Colonic mucosa (tissue), 4 donors: ENCODE measurements around the gene REN. TPM values are rescaled to one million over a fixed set of nuclear protein-coding genes. Genes with fewer than 3 reads are reported as not detected.

Source experiments
- DNase-seq: peaks from one replicate; pipeline ENCODE4 v3.0.0-alpha.2; 2020
- H3K27ac ChIP-seq: fragments of 200-600 bp; one replicate; pipeline ENCODE4 v1.8.0; 2021
- H3K27me3 ChIP-seq: fragments of 200-600 bp; one replicate; pipeline ENCODE4 v1.8.0; 2021
- H3K36me3 ChIP-seq: fragments of 200-600 bp; one replicate; pipeline ENCODE4 v1.8.0; 2021
- H3K4me1 ChIP-seq: fragments of 200-600 bp; one replicate; pipeline ENCODE4 v1.8.0; 2021; ENCODE audit warnings: mild to moderate bottlenecking
- H3K4me3 ChIP-seq: fragments of 200-600 bp; one replicate; pipeline ENCODE4 v1.8.0; 2021
- H3K9ac ChIP-seq, 2 donors: one replicate each; pipeline ENCODE4 v1.7.0; 2013; ENCODE audit warnings: control low read depth in 2 of 2, low read depth in 2 of 2, low read length in 2 of 2
- H3K9me3 ChIP-seq: fragments of 200-600 bp; one replicate; pipeline ENCODE4 v1.8.0; 2021
- intact Hi-C: fragments of 100-400 bp; cut with DNase I; formaldehyde crosslinking; loops from one replicate; pipeline ENCODE4 v1.14.1; 2022
- total RNA-seq, 2 donors: library from RNA; stranded (reverse); fragmentation: NEBNext Ultra II Directional in 1 of 2; extraction: Animal tissue kit (Norgen Biotek cat#: 25700) in 1 of 2; gene quantifications; one replicate each; pipeline ENCODE4 v1.2.1, GENCODE V29; 2021
- TF ChIP-seq, protein P1 (sequence below): fragments of 200-600 bp; IDR thresholded peaks from one replicate; pipeline ENCODE4 v1.8.0; 2022; ENCODE audit warnings: antibody characterized with exemption, mild to moderate bottlenecking
- donor health status: healthy.
- donor health status: DM: no; HTN: no; CAD: no.
- donor health status: DM: no; HTN: no; CAD: no.

REN gene
- total RNA-seq, 2 donors from 2014 or later: 0.82 TPM; not detected in 1

DNA sequence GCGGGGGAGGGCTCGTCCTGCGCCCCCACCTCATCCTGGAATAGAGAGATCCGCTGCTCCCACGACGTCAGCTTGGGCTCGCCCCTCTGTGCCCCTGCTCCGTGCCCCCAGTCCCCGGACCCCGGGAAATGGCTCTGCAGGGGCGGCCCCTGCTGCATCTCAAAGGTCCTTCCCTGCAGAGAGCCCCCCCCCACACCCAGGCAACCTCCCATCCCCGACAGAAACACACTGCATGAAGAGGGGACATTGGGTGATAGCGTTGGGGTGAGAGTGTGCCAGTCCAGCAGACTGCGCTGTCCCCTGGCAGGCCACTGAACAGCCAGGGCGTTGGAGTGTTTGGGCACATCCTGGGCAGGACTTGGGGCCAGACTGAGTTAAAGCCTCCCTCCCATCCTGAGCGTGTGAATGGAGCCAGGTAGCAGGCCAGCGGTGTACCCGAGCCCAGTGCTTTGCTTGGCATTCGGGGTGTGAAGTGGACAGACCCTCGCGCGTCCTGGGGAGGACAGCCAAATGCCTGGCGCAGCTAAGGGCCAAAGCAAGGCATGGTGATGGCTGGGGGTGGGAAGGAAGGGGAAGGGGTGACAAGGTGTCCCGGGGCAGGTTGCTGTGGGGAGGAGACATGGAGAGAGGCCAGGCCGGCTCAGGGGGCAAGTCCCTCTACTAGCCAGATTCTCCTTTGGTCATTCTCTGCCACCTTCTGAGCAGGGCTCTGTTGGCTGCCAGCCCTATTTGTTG is 13.7 kb downstream of the REN start:
- Histone ChIP-seq H3K36me3 (no peaks in the 10 kb centered on the region), H3K4me3 (peak overlapping the region; percentile 43), H3K9ac (peak overlapping the region in 1 of 2 donors; percentile 60), H3K27ac (no peak overlapping the region), H3K27me3 (peaks cover 9% of the 10 kb centered on the region), H3K9me3 (no peaks in the 10 kb centered on the region), H3K4me1 (no peaks in the 10 kb centered on the region)
- intact Hi-C loops: no loop called here
- no peak for DNase-seq
- TF ChIP-seq, protein P1, sequence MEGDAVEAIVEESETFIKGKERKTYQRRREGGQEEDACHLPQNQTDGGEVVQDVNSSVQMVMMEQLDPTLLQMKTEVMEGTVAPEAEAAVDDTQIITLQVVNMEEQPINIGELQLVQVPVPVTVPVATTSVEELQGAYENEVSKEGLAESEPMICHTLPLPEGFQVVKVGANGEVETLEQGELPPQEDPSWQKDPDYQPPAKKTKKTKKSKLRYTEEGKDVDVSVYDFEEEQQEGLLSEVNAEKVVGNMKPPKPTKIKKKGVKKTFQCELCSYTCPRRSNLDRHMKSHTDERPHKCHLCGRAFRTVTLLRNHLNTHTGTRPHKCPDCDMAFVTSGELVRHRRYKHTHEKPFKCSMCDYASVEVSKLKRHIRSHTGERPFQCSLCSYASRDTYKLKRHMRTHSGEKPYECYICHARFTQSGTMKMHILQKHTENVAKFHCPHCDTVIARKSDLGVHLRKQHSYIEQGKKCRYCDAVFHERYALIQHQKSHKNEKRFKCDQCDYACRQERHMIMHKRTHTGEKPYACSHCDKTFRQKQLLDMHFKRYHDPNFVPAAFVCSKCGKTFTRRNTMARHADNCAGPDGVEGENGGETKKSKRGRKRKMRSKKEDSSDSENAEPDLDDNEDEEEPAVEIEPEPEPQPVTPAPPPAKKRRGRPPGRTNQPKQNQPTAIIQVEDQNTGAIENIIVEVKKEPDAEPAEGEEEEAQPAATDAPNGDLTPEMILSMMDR: no peak

DNA sequence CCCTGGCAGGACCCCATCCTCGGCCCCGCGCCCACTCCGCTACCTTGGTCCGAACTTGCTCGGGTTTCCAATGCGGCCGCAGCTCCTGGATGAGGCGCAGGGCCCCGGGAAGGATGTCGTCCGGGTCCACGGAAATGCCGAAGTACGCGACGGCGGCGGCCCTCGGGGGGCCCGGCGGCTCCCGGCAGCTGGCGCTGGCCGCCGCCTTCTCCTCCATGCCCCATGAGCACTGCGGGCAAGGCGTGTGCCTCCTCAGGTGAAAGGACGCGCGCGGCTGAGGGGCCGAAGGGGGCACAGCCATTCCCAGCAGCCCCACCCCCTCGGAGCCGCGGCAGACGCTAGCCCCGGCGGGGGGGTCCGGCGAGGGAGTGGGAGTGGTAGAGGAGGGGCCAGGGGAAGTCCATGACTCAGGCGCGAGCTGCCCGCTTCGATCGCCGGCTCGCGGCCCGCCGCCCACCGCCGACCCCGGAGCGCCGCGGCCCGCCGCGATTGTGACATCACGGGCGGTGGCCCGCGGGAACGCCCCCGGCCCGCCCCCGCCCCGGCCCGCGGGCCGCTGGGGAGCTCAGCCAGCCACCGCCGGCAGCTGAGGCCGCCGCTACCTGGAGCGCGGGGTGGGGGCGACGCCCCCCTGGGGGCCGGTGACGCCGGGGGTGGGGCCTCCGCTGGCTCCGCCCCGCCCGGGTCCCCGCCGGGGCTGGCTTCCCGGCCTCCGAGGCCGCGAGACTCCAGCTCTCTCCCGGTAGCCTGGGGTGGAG is 14.4 kb downstream of the REN start, which contains the start of gene ETNK2:
ETNK2 (minus strand) TSS at position 493 of the 758 bp plus-strand sequence; CDS start at position 301, 192 bp downstream.
- intact Hi-C loops: no loop called here
- Histone ChIP-seq H3K4me3 (peak within 1 kb of the TSS; percentile 43), H3K36me3 (no peaks in the 10 kb centered on the region), H3K9ac (peak within 1 kb of the TSS; percentile 51 to 66), H3K27me3 (peaks cover 9% of the 10 kb centered on the region), H3K9me3 (no peaks in the 10 kb centered on the region), H3K27ac (no peak within 1 kb of the TSS), H3K4me1 (no peaks in the 10 kb centered on the region)
- TF ChIP-seq, protein P1: no peak
- peak; percentile 38 for DNase-seq

DNA sequence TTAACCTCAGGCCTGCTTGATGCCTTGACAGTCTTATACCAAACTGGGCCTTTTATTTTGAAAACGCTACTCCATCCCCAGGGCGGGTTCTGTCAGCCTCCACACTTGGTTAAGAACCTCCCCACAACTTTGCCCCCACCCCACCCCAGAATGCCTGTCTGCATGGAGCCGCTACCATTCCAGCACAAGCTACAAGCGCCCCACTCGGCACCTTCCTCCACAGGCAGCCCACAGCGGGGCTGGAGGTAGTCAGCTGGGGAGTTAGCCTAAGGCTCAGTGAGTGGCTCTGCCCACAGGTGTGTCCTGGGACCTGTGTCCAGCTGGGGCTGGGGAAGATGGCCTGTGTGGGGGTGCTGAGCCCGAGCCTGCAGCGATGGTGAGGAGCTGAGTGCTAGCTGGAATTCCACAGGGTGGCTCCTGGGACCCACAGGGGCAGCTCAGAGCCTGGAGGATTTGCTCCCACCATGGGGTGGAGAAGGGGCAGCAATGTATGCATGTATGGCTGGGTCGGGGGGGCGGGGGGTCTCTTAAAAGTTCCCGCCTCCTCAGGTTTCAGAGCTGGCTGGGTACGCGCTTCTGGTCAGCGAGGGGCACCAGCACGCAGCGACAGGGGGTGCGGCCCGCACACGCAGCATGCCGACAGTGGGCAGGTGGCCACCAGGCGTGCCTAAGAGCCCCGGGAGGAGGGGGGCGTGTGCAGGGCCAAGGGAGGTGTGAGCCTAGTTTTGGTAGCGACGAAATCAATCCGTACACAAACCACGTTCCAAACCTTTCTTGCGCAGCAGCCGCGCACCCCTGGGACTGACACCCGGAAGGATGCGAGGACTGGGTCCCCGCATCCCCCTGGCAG is 15.2 kb downstream of the REN start:
- Histone ChIP-seq H3K4me3 (peak overlapping the region; percentile 43), H3K9ac (peak overlapping the region; percentile 51 to 66)
- intact Hi-C loops: no loop called here

DNA sequence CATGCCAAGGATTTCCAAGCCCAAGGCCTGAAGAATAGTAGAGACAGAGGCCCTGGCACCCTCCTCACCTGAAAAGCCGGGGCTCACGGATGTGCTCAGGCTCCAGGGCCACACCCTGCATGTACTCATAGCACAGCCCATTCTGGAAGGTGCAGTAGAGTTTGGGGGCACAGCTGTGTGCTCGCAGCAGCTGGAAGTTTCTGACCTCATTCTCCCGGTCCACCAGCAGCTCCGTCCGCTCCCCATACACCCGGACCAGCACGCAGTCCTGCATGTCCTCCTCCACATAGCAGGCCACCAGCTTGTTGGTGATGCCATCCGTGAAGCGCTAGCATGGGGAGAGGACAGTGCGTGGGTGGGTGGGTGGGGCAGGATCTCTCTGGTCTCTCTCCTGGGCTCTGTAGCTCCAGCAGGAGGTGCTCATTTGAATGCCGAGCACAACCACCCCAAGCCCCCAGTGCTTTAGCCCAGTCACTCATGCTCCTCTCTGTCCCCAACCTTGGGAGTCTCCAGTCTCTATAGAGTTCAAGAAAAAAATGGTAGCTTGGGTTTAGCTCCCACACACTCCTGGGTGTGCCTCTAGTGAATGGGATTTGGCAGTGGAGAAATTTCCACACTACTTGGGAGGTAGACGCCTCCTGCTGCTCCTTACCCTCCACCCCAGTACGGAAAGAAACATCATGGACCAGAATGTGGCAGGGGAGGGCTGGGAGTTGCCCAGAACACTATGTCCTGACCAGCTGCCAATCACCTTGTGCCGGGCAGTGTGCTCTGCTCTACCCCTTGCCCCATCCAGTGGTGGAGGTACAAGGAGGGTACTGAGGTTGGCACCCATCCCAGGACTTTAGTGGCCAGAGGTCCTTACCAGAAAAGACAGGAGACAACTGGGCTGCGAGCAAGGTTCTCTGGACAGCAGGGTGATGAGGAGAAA is 16.2 kb downstream of the REN start:
- H3K4me1 ChIP-seq: no peaks in the 10 kb centered on the region
- no peaks in the 10 kb centered on the region for H3K9me3 ChIP-seq
- H3K27me3 ChIP-seq: peaks cover 9% of the 10 kb centered on the region
- no peaks in the 10 kb centered on the region for H3K36me3 ChIP-seq
- H3K9ac ChIP-seq: no peak overlapping the region
- no peak for DNase-seq
- no peak overlapping the region for H3K4me3 ChIP-seq
- TF ChIP-seq, protein P1: no peak
- H3K27ac ChIP-seq: no peak overlapping the region
- intact Hi-C loops: no loop called here

More for the DNA sequence above, 15.2 kb downstream of the REN start:
- no peaks in the 10 kb centered on the region for H3K36me3 ChIP-seq
- peaks cover 9% of the 10 kb centered on the region for H3K27me3 ChIP-seq
- no peak for DNase-seq
- no peaks in the 10 kb centered on the region for H3K4me1 ChIP-seq
- TF ChIP-seq, protein P1: no peak
- H3K27ac ChIP-seq: no peak overlapping the region
- H3K9me3 ChIP-seq: no peaks in the 10 kb centered on the region
